NT2/D1 (cell line): Measurements from ENCODE around the gene CDC73.

Source experiments
- YY1 ChIP-seq: IDR thresholded peaks from 2 replicates; pipeline ENCODE4 v1.6.1; 2011; ENCODE audit not compliant: insufficient read length, insufficient read depth
- ZNF274 ChIP-seq: IDR thresholded peaks from 2 replicates; pipeline ENCODE4 v1.6.1; 2011; ENCODE audit warnings: mild to moderate bottlenecking, low read depth, low read length

DNA sequence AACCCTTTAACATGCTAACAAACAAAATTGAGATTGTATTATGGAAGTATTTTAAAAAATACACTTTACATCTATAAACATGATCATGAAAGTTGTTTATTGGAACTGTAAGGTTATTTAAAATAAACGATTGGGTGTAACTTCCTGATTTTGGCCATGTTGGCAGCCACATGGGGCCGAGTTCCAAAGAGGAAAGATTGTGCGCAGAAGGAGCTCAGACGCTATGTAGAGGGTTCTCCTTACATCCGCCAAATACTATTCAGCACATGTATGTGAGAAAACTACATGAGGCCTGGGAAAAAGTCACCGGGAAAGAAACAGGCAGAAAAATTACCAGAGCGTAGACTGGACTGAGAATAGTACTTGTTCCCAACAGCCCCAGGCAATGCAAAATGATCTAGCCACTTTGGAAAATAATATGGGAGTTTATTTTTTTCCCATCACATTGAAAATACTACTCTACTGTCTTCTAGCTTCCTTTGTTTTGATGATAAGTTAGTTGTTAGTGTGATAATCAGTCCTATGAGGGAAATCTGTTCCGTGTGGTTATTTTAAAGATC is 100.3 kb downstream of the CDC73 start:
- no peak for TF ChIP-seq YY1
- TF ChIP-seq ZNF274: no peak
